Peyer's patch (tissue), 4 donors: ENCODE data around the gene OR52L1.

Source experiments
- CTCF ChIP-seq, 6 experiments: fragments of 450-650 bp in 4 of 6; fragments of 200-600 bp in 2 of 6; sonication (generic) in 1 of 6; IDR thresholded peaks; one replicate each; pipeline ENCODE4 v1.5.1; 2017 to 2019; ENCODE audit warnings: antibody characterized with exemption in 6 of 6, mild to moderate bottlenecking in 3 of 6, moderate library complexity in 1 of 6
- POLR2A ChIP-seq, 2 donors: fragments of 450-650 bp; IDR thresholded peaks; one replicate each; pipeline ENCODE4 v1.5.1; 2017; ENCODE audit warnings: antibody characterized with exemption in 2 of 2, mild to moderate bottlenecking in 2 of 2, moderate library complexity in 2 of 2

- TF ChIP-seq CTCF (IDR thresholded peaks at IDR 0.05) (no peak), POLR2A (IDR thresholded peaks at IDR 0.05) (no peak)
These were observed 40.7 kb upstream of the OR52L1 start for GRCh38 chr11:6027501-6027900.
